IPS-15b (cell line): ENCODE results near the gene BIRC6.
"Not testable (repeated sequence)": the region's sequence is repeated elsewhere in the genome, so short reads cannot be mapped to it uniquely, and the experiment has no call there.

ENCODE experiments used
- H3K27me3 ChIP-seq: one replicate; pipeline ENCODE4 v1.6.1; 2013; ENCODE audit warnings: low read length; ENCODE audit not compliant: control insufficient read depth, insufficient read depth
- H3K36me3 ChIP-seq: one replicate; pipeline ENCODE4 v1.6.1; 2013; ENCODE audit warnings: low read length; ENCODE audit not compliant: control insufficient read depth, insufficient read depth
- H3K4me1 ChIP-seq: one replicate; pipeline ENCODE4 v1.6.1; 2013; ENCODE audit warnings: mild to moderate bottlenecking, low read length; ENCODE audit not compliant: control insufficient read depth, insufficient read depth
- H3K4me3 ChIP-seq: one replicate; pipeline ENCODE4 v1.5.1; 2013; ENCODE audit warnings: low read depth, low read length
- H3K9ac ChIP-seq: one replicate; pipeline ENCODE4 v1.6.1; 2013; ENCODE audit warnings: low read depth, mild to moderate bottlenecking, low read length
- H3K9me3 ChIP-seq: one replicate; pipeline ENCODE4 v1.6.1; 2013; ENCODE audit warnings: mild to moderate bottlenecking, low read length; ENCODE audit not compliant: control insufficient read depth, insufficient read depth

Gene BIRC6

GRCh38 chr2:32360416-32360815, 3.6 kb downstream of the BIRC6 start:
- peaks cover 4% of the 10 kb centered on the region for H3K4me1 ChIP-seq
- no peak overlapping the region for H3K4me3 ChIP-seq
- H3K36me3 ChIP-seq, result no peaks in the 10 kb centered on the region
- H3K9me3 ChIP-seq, result no peaks in the 10 kb centered on the region
- no peak overlapping the region for H3K9ac ChIP-seq
- H3K27me3 ChIP-seq, result no peaks in the 10 kb centered on the region

GRCh38 chr2:32362997-32363396, 6.2 kb downstream of the BIRC6 start:
- H3K36me3 ChIP-seq, H3K4me1 ChIP-seq, H3K9ac ChIP-seq, H3K9me3 ChIP-seq, H3K4me3 ChIP-seq, H3K27me3 ChIP-seq: not testable (repeated sequence)

- no peaks in the 10 kb centered on the region for H3K27me3 ChIP-seq
- no peaks in the 10 kb centered on the region for H3K9me3 ChIP-seq
- H3K9ac ChIP-seq, result no peak overlapping the region
- no peaks in the 10 kb centered on the region for H3K36me3 ChIP-seq
- H3K4me1 ChIP-seq, result peaks cover 2% of the 10 kb centered on the region
- no peak overlapping the region for H3K4me3 ChIP-seq
These were observed 6.8 kb downstream of the BIRC6 start for GRCh38 chr2:32363597-32363996.

- H3K4me3 ChIP-seq, H3K36me3 ChIP-seq, H3K4me1 ChIP-seq, H3K9ac ChIP-seq, H3K27me3 ChIP-seq, H3K9me3 ChIP-seq: not testable (repeated sequence)
These were observed 7.5 kb downstream of the BIRC6 start for GRCh38 chr2:32364290-32364689.

GRCh38 chr2:32365679-32366078, 8.9 kb downstream of the BIRC6 start:
- H3K36me3 ChIP-seq, H3K9ac ChIP-seq, H3K9me3 ChIP-seq, H3K27me3 ChIP-seq, H3K4me1 ChIP-seq, H3K4me3 ChIP-seq: not testable (repeated sequence)

GRCh38 chr2:32366595-32366994, 9.8 kb downstream of the BIRC6 start:
- Histone ChIP-seq H3K9ac (no peak overlapping the region), H3K9me3 (no peaks in the 10 kb centered on the region), H3K27me3 (no peaks in the 10 kb centered on the region), H3K4me3 (no peak overlapping the region), H3K4me1 (no peaks in the 10 kb centered on the region), H3K36me3 (no peaks in the 10 kb centered on the region)

- Histone ChIP-seq H3K36me3 (no peaks in the 10 kb centered on the region), H3K9ac (no peak overlapping the region), H3K4me3 (no peak overlapping the region), H3K9me3 (no peaks in the 10 kb centered on the region), H3K4me1 (no peaks in the 10 kb centered on the region), H3K27me3 (no peaks in the 10 kb centered on the region)
These were observed 12.4 kb downstream of the BIRC6 start for GRCh38 chr2:32369222-32369621.

GRCh38 chr2:32370942-32371341, 14.1 kb downstream of the BIRC6 start:
- not testable (repeated sequence) for H3K9ac ChIP-seq, H3K4me3 ChIP-seq, H3K4me1 ChIP-seq, H3K9me3 ChIP-seq, H3K36me3 ChIP-seq, H3K27me3 ChIP-seq

- Histone ChIP-seq H3K9ac (no peak overlapping the region), H3K4me1 (no peaks in the 10 kb centered on the region), H3K36me3 (no peaks in the 10 kb centered on the region), H3K27me3 (no peaks in the 10 kb centered on the region), H3K9me3 (no peaks in the 10 kb centered on the region), H3K4me3 (no peak overlapping the region)
These were observed 15.8 kb downstream of the BIRC6 start for GRCh38 chr2:32372519-32373182.

GRCh38 chr2:32375228-32375892, 18.5 kb downstream of the BIRC6 start:
- no peaks in the 10 kb centered on the region for H3K4me1 ChIP-seq
- no peak overlapping the region for H3K4me3 ChIP-seq
- no peak overlapping the region for H3K9ac ChIP-seq
- H3K36me3 ChIP-seq, result no peaks in the 10 kb centered on the region
- no peaks in the 10 kb centered on the region for H3K27me3 ChIP-seq
- no peaks in the 10 kb centered on the region for H3K9me3 ChIP-seq

GRCh38 chr2:32376756-32377155, 19.9 kb downstream of the BIRC6 start:
- Histone ChIP-seq H3K9me3 (no peaks in the 10 kb centered on the region), H3K36me3 (no peaks in the 10 kb centered on the region), H3K4me1 (no peaks in the 10 kb centered on the region), H3K4me3 (no peak overlapping the region), H3K27me3 (no peaks in the 10 kb centered on the region), H3K9ac (no peak overlapping the region)

GRCh38 chr2:32377928-32378327, 21.1 kb downstream of the BIRC6 start:
- no peak overlapping the region for H3K9ac ChIP-seq

More at GRCh38 chr2:32377928-32378327, 21.1 kb downstream of the BIRC6 start:
- H3K36me3 ChIP-seq, result no peaks in the 10 kb centered on the region
- no peaks in the 10 kb centered on the region for H3K27me3 ChIP-seq
- no peaks in the 10 kb centered on the region for H3K9me3 ChIP-seq
- no peak overlapping the region for H3K4me3 ChIP-seq
- no peaks in the 10 kb centered on the region for H3K4me1 ChIP-seq
